Breast epithelium (tissue), 4 donors: ENCODE measurements around the gene SFI1. TPM values are rescaled to one million over a fixed set of nuclear protein-coding genes. Genes with fewer than 3 reads are reported as not detected.

Experiments used
- DNase-seq, 2 donors: peaks; one replicate each; pipeline ENCODE4 v3.0.0-alpha.2; 2019; ENCODE audit warnings: low spot score in 2 of 2
- H3K27ac ChIP-seq, 2 donors: fragments of 200-600 bp; sonication (generic) in 1 of 2; one replicate each; pipeline ENCODE4 v1.5.1; 2016 to 2019; ENCODE audit warnings: mild to moderate bottlenecking in 1 of 2
- H3K27me3 ChIP-seq, 2 donors: fragments of 200-600 bp; sonication (generic) in 1 of 2; one replicate each; pipeline versions ENCODE4 v1.5.1 to v1.6.0; 2017 to 2019; ENCODE audit warnings: control low read depth in 1 of 2, mild to moderate bottlenecking in 1 of 2
- H3K36me3 ChIP-seq: fragments of 200-600 bp; one replicate; pipeline ENCODE4 v1.5.1; 2019
- H3K4me1 ChIP-seq, 2 donors: fragments of 200-600 bp; sonication (generic); one replicate each; pipeline ENCODE4 v1.5.1; 2016 to 2019; ENCODE audit warnings: control low read depth in 1 of 2
- H3K4me3 ChIP-seq, 3 donors: fragments of 200-600 bp; sonication (generic); 1 replicate in 2 of 3; 2 replicates in 1 of 3; pipeline ENCODE4 v1.5.1; 2016 to 2019; ENCODE audit warnings: mild to moderate bottlenecking in 3 of 3, moderate library complexity in 2 of 3
- H3K9me3 ChIP-seq, 2 donors: fragments of 200-600 bp; sonication (generic) in 1 of 2; one replicate each; pipeline ENCODE4 v1.5.1; 2016 to 2019; ENCODE audit warnings: control low read depth in 1 of 2
- POLR2A ChIP-seq: fragments of 450-650 bp; IDR thresholded peaks from one replicate; pipeline ENCODE4 v1.6.1; 2016; ENCODE audit warnings: antibody characterized with exemption, mild to moderate bottlenecking, moderate library complexity
- POLR2AphosphoS5 ChIP-seq, 3 donors: sonication (generic); formaldehyde crosslinking; IDR thresholded peaks; one replicate each; pipeline ENCODE4 v1.6.1; 2017; ENCODE audit warnings: antibody characterized with exemption in 3 of 3
- intact Hi-C: fragments of 100-400 bp; cut with DNase I; formaldehyde crosslinking; loops from one replicate; pipeline ENCODE4 v1.15.1; 2023; ENCODE audit warnings: low total_unique reads
- total RNA-seq, 3 donors: library from RNA; depleted of rRNA; stranded (reverse); fragments of >200 nt; gene quantifications; one replicate each; pipeline ENCODE4 v1.1.0, GENCODE V29; 2016
- TF ChIP-seq, protein P1 (sequence below), 3 donors: fragments of 450-650 bp; IDR thresholded peaks; one replicate each; pipeline ENCODE4 v1.5.1; 2016 to 2017; ENCODE audit warnings: antibody characterized with exemption in 3 of 3, mild to moderate bottlenecking in 3 of 3, moderate library complexity in 3 of 3

SFI1 gene
- total RNA-seq, 3 donors from 2014 or later, result 17.4 to 62.9 (median 42.1) TPM

DNA sequence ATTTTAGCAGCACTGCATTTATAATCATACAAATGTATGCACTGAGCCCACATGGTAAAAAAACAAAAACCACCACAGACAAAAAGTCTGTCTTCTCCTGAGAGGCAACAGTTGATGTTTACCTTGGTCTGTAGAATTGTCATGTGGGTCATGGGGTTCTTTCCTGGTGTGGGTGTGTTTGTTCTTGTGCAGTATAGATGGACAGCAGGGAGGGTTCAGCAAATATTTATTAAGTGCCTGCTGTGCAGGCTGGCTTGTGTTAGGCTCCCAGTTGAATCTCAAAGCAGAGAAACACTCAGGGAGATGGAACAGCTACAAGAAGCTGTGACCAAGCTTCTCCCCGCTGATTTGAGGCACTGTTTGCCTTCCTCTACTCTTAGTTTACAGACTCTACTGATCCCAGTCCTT lies 83.5 kb downstream of the SFI1 start:
- Histone ChIP-seq H3K9me3 (no peaks in the 10 kb centered on the region), H3K27me3 (no peaks in the 10 kb centered on the region), H3K4me1 (no peaks in the 10 kb centered on the region), H3K4me3 (no peak overlapping the region), H3K27ac (peak overlapping the region in 1 of 2 donors; percentile 36), H3K36me3 (no peaks in the 10 kb centered on the region)
- intact Hi-C loops, result no loop called here
- TF ChIP-seq, protein P1, sequence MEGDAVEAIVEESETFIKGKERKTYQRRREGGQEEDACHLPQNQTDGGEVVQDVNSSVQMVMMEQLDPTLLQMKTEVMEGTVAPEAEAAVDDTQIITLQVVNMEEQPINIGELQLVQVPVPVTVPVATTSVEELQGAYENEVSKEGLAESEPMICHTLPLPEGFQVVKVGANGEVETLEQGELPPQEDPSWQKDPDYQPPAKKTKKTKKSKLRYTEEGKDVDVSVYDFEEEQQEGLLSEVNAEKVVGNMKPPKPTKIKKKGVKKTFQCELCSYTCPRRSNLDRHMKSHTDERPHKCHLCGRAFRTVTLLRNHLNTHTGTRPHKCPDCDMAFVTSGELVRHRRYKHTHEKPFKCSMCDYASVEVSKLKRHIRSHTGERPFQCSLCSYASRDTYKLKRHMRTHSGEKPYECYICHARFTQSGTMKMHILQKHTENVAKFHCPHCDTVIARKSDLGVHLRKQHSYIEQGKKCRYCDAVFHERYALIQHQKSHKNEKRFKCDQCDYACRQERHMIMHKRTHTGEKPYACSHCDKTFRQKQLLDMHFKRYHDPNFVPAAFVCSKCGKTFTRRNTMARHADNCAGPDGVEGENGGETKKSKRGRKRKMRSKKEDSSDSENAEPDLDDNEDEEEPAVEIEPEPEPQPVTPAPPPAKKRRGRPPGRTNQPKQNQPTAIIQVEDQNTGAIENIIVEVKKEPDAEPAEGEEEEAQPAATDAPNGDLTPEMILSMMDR (IDR thresholded peaks at IDR 0.05), result no peak
- TF ChIP-seq POLR2A (no peak), POLR2AphosphoS5 (IDR thresholded peaks at IDR 0.05) (no peak)
- no peak for DNase-seq

- TF ChIP-seq, protein P1 (IDR thresholded peaks at IDR 0.05), result no peak
- TF ChIP-seq POLR2AphosphoS5 (IDR thresholded peaks at IDR 0.05), result no peak
- TF ChIP-seq POLR2A, result no peak
- Histone ChIP-seq H3K9me3 (no peaks in the 10 kb centered on the region), H3K36me3 (no peaks in the 10 kb centered on the region), H3K27me3 (no peaks in the 10 kb centered on the region), H3K4me1 (no peaks in the 10 kb centered on the region), H3K4me3 (no peak overlapping the region), H3K27ac (peak overlapping the region in 1 of 2 donors; percentile 20)
- intact Hi-C loops, result no loop called here
- DNase-seq, result no peak
These were observed 87.6 kb downstream of the SFI1 start for GRCh38 chr22:31583861-31584485.

DNA sequence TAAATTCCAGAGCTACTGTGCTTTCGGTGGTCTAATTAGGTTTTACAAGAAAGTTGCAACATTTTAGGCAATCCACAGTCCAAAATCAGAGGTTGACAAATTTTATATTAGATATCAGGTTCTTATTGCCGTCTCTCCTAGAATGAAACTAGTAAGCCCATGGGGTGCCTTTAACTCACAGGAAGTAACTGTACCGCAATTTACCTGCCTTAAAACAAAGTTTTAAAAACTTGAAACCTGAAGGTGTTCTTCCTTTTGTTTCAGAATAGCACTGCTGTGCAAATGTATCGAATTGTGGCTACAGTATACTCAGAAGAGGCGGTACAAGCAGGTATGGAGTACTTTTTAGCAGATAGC lies 88.4 kb downstream of the SFI1 start:
- TF ChIP-seq POLR2AphosphoS5 (IDR thresholded peaks at IDR 0.05) (no peak), POLR2A (no peak)
- TF ChIP-seq, protein P1 (IDR thresholded peaks at IDR 0.05), result no peak
- peak overlapping the region in 1 of 2 donors; percentile 81 for H3K27ac ChIP-seq
- no peak overlapping the region for H3K4me3 ChIP-seq

DNA sequence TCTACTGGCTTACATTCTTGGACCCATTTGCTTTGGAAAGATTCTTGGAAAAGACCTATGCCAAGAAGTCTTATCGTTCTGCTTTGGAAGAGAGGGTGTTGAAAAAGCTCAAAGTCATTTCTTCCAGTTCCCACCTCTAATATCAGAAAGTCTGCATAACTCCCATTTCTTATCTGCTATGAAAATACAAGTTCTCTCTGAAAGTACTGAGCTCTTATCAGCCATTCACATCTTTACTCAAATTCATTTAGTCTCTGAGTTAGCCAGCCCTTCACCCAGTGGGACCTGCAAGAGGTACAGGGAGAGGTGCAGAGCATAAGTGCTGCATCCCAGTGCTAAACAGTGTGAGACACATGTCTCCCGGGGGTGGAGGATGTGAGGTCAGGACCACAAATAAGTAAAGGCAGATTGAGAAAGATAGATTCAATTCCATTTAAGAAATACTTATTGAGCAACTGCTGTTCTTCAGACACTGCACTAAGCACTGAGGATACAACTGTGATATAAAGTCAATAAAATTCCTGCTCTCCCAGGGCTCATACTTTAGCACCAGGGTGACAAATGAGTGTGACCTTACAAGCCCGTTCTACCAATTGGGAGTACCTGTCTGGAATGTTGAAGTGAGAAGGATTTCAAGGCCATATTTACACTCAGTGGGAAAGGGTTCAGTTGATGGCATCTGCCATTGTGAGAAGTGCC lies 89.0 kb downstream of the SFI1 start:
- intact Hi-C loops, result no loop called here
- TF ChIP-seq POLR2A (no peak), POLR2AphosphoS5 (IDR thresholded peaks at IDR 0.05) (no peak)
- TF ChIP-seq, protein P1 (IDR thresholded peaks at IDR 0.05), result no peak
- Histone ChIP-seq H3K9me3 (no peaks in the 10 kb centered on the region), H3K4me1 (no peaks in the 10 kb centered on the region), H3K27me3 (no peaks in the 10 kb centered on the region), H3K36me3 (no peaks in the 10 kb centered on the region), H3K27ac (peak overlapping the region; percentile 63 to 81), H3K4me3 (no peak overlapping the region)
- DNase-seq, result no peak

More for the DNA sequence above, 88.4 kb downstream of the SFI1 start:
- no peak for DNase-seq
- H3K27me3 ChIP-seq, result no peaks in the 10 kb centered on the region
- no peaks in the 10 kb centered on the region for H3K36me3 ChIP-seq
- intact Hi-C loops, result no loop called here
- H3K9me3 ChIP-seq, result no peaks in the 10 kb centered on the region
- H3K4me1 ChIP-seq, result no peaks in the 10 kb centered on the region

GRCh38 chr22:31586137-31586920 lies 90.0 kb downstream of the SFI1 start:
- intact Hi-C loops, result no loop called here
- H3K9me3 ChIP-seq, result no peaks in the 10 kb centered on the region
- H3K4me3 ChIP-seq, result no peak overlapping the region
- H3K27me3 ChIP-seq, result no peaks in the 10 kb centered on the region
- H3K27ac ChIP-seq, result peak overlapping the region; percentile 63 to 81
- H3K4me1 ChIP-seq, result no peaks in the 10 kb centered on the region
- TF ChIP-seq, protein P1 (IDR thresholded peaks at IDR 0.05), result no peak
- no peak for TF ChIP-seq POLR2AphosphoS5 (IDR thresholded peaks at IDR 0.05)
- TF ChIP-seq POLR2A, result no peak
- H3K36me3 ChIP-seq, result no peaks in the 10 kb centered on the region
- peak in 1 of 2 donors; percentile 20 for DNase-seq
